NCI-H2081 (cell line): Measurements from ENCODE around the gene GALNT12.

ENCODE experiments used
- DNase-seq, 2 experiments: peaks; one replicate each; lab custom pipeline; 2025; lab: John Stamatoyannopoulos, UW

Gene GALNT12

GRCh38 chr9:98880311-98881015, 73.0 kb downstream of the GALNT12 start:
- DNase-seq = no peak

GRCh38 chr9:98881356-98881755, 73.9 kb downstream of the GALNT12 start:
- no peak for DNase-seq

- no peak for DNase-seq
Observed at GRCh38 chr9:98881836-98882568, 74.5 kb downstream of the GALNT12 start.

- DNase-seq = no peak
Observed at GRCh38 chr9:98882569-98882923, 75.1 kb downstream of the GALNT12 start.

- no peak for DNase-seq
Observed at GRCh38 chr9:98883276-98883675, 75.8 kb downstream of the GALNT12 start.

- no peak for DNase-seq
Observed at GRCh38 chr9:98884849-98885248, 77.4 kb downstream of the GALNT12 start.

- no peak for DNase-seq
Observed at GRCh38 chr9:98885575-98886295, 78.3 kb downstream of the GALNT12 start.

- DNase-seq = no peak
Observed at GRCh38 chr9:98886691-98887229, 79.3 kb downstream of the GALNT12 start.

- DNase-seq = peak; percentile 42 to 55
Observed at GRCh38 chr9:98887918-98888510, 80.5 kb downstream of the GALNT12 start.

- DNase-seq = no peak
Observed at GRCh38 chr9:98888801-98889421, 81.4 kb downstream of the GALNT12 start.

GRCh38 chr9:98890256-98890655, 82.8 kb downstream of the GALNT12 start:
- peak in 1 of 2 experiments; percentile 45 for DNase-seq

- DNase-seq = no peak
Observed at GRCh38 chr9:98892288-98892687, 84.8 kb downstream of the GALNT12 start.

- DNase-seq = no peak
Observed at GRCh38 chr9:98892690-98893089, 85.2 kb downstream of the GALNT12 start.

- no peak for DNase-seq
Observed at GRCh38 chr9:98894171-98894570, 86.7 kb downstream of the GALNT12 start.

- DNase-seq = no peak
Observed at GRCh38 chr9:98894761-98895160, 87.3 kb downstream of the GALNT12 start.

- DNase-seq = no peak
Observed at GRCh38 chr9:98896632-98897031, 89.2 kb downstream of the GALNT12 start.

GRCh38 chr9:98897745-98898144, 90.3 kb downstream of the GALNT12 start:
- DNase-seq = no peak

GRCh38 chr9:98899408-98900056, 92.1 kb downstream of the GALNT12 start:
- peak; percentile 11 to 32 for DNase-seq
